Small intestine (tissue), 7 donors: ENCODE measurements around the gene LSS. TPM values are rescaled to one million over a fixed set of nuclear protein-coding genes. Genes with fewer than 3 reads are reported as not detected.

ENCODE experiments used
- DNase-seq, 2 donors: peaks; one replicate each; pipeline versions ENCODE4 v3.0.0 to v3.0.0-alpha.2; 2013
- FAIRE-seq: peaks from 2 replicates; lab custom pipeline; 2012; peaks lifted over from hg19 to GRCh38; lab: Jason Lieb, UNC
- H3K27ac ChIP-seq, 3 donors: one replicate each; pipeline ENCODE4 v1.5.1; 2013; ENCODE audit warnings: low read length in 2 of 3, mild to moderate bottlenecking in 2 of 3, control low read depth in 1 of 3, inconsistent platforms in 1 of 3, low read depth in 1 of 3, moderate library complexity in 1 of 3
- H3K27me3 ChIP-seq, 3 donors: one replicate each; pipeline ENCODE4 v1.6.1; 2013; ENCODE audit warnings: low read length in 3 of 3, inconsistent platforms in 1 of 3; ENCODE audit not compliant: control insufficient read depth in 3 of 3, insufficient read depth in 3 of 3
- H3K36me3 ChIP-seq, 3 donors: one replicate each; pipeline ENCODE4 v1.6.1; 2013; ENCODE audit warnings: low read length in 3 of 3, inconsistent platforms in 1 of 3, low read depth in 1 of 3, mild to moderate bottlenecking in 1 of 3, moderate library complexity in 1 of 3; ENCODE audit not compliant: control insufficient read depth in 3 of 3, insufficient read depth in 2 of 3
- H3K4me1 ChIP-seq, 3 donors: one replicate each; pipeline ENCODE4 v1.6.1; 2013; ENCODE audit warnings: low read length in 2 of 3, inconsistent platforms in 1 of 3, low read depth in 1 of 3, mild to moderate bottlenecking in 1 of 3, moderate library complexity in 1 of 3; ENCODE audit not compliant: control insufficient read depth in 3 of 3, insufficient read depth in 2 of 3
- H3K4me3 ChIP-seq, 3 donors: one replicate each; pipeline ENCODE4 v1.5.1; 2013; ENCODE audit warnings: low read length in 3 of 3, control low read depth in 1 of 3, inconsistent platforms in 1 of 3, low read depth in 1 of 3, mild to moderate bottlenecking in 1 of 3, moderate library complexity in 1 of 3
- H3K9me3 ChIP-seq, 2 donors: one replicate each; pipeline ENCODE4 v1.6.1; 2013; ENCODE audit warnings: low read depth in 1 of 2, low read length in 1 of 2; ENCODE audit not compliant: control insufficient read depth in 2 of 2, insufficient read depth in 1 of 2
- WGBS, 3 donors: extraction: QIAGEN DNeasy Blood & Tissue Kit; methylation state at CpG; one replicate each; pipeline ENCODE4 v1.1.7; 2013; 5-methylcytosine and 5-hydroxymethylcytosine counted together
- polyA plus RNA-seq, 4 donors: library from polyadenylated mRNA; stranded (reverse) in 3 of 4; unstranded in 1 of 4; fragments of 200-250 nt in 3 of 4; fragments of 120-200 nt in 1 of 4; gene quantifications; one replicate each; pipeline versions ENCODE4 v1.2.1 to v1.2.3, GENCODE V29; 2013
- donor health status: healthy with polysubstance abuse.
- donor health status: control.
- donor health status: control.
- donor health status: Bipolar disorder and iron deficiency.
- donor health status: healthy.

Gene LSS
- polyA plus RNA-seq, 4 donors = 13.2 to 42.1 (median 26.0) TPM

GRCh38 chr21:46212721-46213484 lies 15.7 kb downstream of the LSS start:
- FAIRE-seq = no peak
- DNase-seq = no peak
- no peak overlapping the region for H3K4me3 ChIP-seq

GRCh38 chr21:46211786-46212720 lies 16.5 kb downstream of the LSS start:
- DNase-seq (no peak), FAIRE-seq (no peak)
- H3K27ac ChIP-seq = no peak overlapping the region
- no peaks in the 10 kb centered on the region for H3K4me1 ChIP-seq
- H3K36me3 ChIP-seq = peaks cover 3 to 77% (median 12%) of the 10 kb centered on the region in 3 donors
- H3K27me3 ChIP-seq = no peaks in the 10 kb centered on the region
- WGBS, 3 donors = 88 to 92% (median 89%) methylated on average over 22 to 23 of the region's 23 CpGs
- H3K4me3 ChIP-seq = no peak overlapping the region
- no peaks in the 10 kb centered on the region for H3K9me3 ChIP-seq

More at GRCh38 chr21:46212721-46213484, 15.7 kb downstream of the LSS start:
- H3K36me3 ChIP-seq = peaks cover 3 to 72% (median 8%) of the 10 kb centered on the region in 3 donors
- WGBS, 3 donors = 82 to 93% (median 88%) methylated on average over 16 to 18 of the region's 18 CpGs
- H3K4me1 ChIP-seq = no peaks in the 10 kb centered on the region
- no peak overlapping the region for H3K27ac ChIP-seq
- no peaks in the 10 kb centered on the region for H3K27me3 ChIP-seq
- H3K9me3 ChIP-seq = no peaks in the 10 kb centered on the region

GRCh38 chr21:46211376-46211775 lies 17.2 kb downstream of the LSS start:
- H3K36me3 ChIP-seq = peaks cover 7 to 82% (median 12%) of the 10 kb centered on the region in 3 donors
- H3K9me3 ChIP-seq = no peaks in the 10 kb centered on the region
- no peak overlapping the region for H3K27ac ChIP-seq
- no peaks in the 10 kb centered on the region for H3K27me3 ChIP-seq
- H3K4me3 ChIP-seq = no peak overlapping the region
- 92 to 95% (median 93%) methylated on average over 7 of the region's 7 CpGs for WGBS, 3 donors
- no peaks in the 10 kb centered on the region for H3K4me1 ChIP-seq
- DNase-seq (no peak), FAIRE-seq (no peak)

- peaks cover 11 to 83% (median 17%) of the 10 kb centered on the region in 3 donors for H3K36me3 ChIP-seq
- no peak overlapping the region for H3K27ac ChIP-seq
- no peaks in the 10 kb centered on the region for H3K4me1 ChIP-seq
- no peaks in the 10 kb centered on the region for H3K27me3 ChIP-seq
- FAIRE-seq (no peak), DNase-seq (no peak)
- WGBS, 3 donors = 89 to 91% (median 90%) methylated on average over 16 of the region's 16 CpGs
- H3K4me3 ChIP-seq = no peak overlapping the region
- no peaks in the 10 kb centered on the region for H3K9me3 ChIP-seq
Measured at GRCh38 chr21:46210378-46211136, 18.0 kb downstream of the LSS start.

GRCh38 chr21:46208761-46209721 lies 19.5 kb downstream of the LSS start:
- Histone ChIP-seq H3K9me3 (no peaks in the 10 kb centered on the region), H3K36me3 (peaks cover 16 to 77% (median 17%) of the 10 kb centered on the region in 3 donors), H3K4me1 (no peaks in the 10 kb centered on the region), H3K27me3 (no peaks in the 10 kb centered on the region), H3K4me3 (no peak overlapping the region), H3K27ac (no peak overlapping the region)
- 93 to 95% (median 93%) methylated on average over 22 to 23 of the region's 23 CpGs for WGBS, 3 donors
- FAIRE-seq (no peak), DNase-seq (no peak)

GRCh38 chr21:46207920-46208591 lies 20.5 kb downstream of the LSS start:
- Histone ChIP-seq H3K27me3 (no peaks in the 10 kb centered on the region), H3K27ac (no peak overlapping the region), H3K4me1 (no peaks in the 10 kb centered on the region), H3K9me3 (no peaks in the 10 kb centered on the region), H3K4me3 (no peak overlapping the region), H3K36me3 (peaks cover 17 to 73% (median 21%) of the 10 kb centered on the region in 3 donors)
- no peak for DNase-seq
- FAIRE-seq = no peak
- WGBS, 3 donors = 91 to 93% (median 92%) methylated on average over 26 to 27 of the region's 27 CpGs
